ENCODE measurements around the gene CCSER1. TPM values are rescaled to one million over a fixed set of nuclear protein-coding genes. Genes with fewer than 3 reads are reported as not detected.

Gene CCSER1
- total and polyA plus RNA-seq, 2 of the 8 experiments (the other 6 are each of a cell fraction or from before 2014, with no cell fraction given), result 0.26 to 0.84 TPM

DNA sequence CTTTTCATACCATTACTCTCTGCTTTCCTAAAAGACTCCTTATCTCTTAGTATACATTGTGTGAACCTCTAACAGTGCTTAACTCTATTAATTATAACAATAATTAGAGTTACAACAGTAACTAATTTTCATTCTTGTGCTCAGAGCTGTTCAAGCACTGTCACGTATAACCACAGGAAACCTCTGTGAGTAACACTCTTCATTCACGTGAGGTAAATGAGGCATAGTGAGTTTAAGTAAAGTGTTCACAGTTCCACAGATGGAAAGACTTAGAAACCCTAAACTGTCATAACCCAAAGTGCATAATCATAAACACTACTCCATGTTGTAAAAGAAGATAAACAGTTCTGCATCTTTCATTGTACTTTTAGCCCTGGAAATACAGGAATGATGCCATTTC lies 222.4 kb downstream of the CCSER1 start:
- ChIA-PET POLR2A (ENCODE audit: partially characterized antibody) (no interaction called here), CTCF (ENCODE audit: partially characterized antibody) (no interaction called here)
- Histone ChIP-seq H2AK5ac (ENCODE audit: low read depth, low read length) (no peak overlapping the region), H4K91ac (replicated peaks; ENCODE audit: insufficient read length, low read length) (no peak overlapping the region), H3K23me2 (ENCODE audit: low read depth, low read length) (no peaks in the 10 kb centered on the region), H3K4me3 (ENCODE audit: extremely low read depth in 1 of 4, insufficient read depth in 2 of 4, low read depth in 3 of 4, low read length in 4 of 4) (no peak overlapping the region), H4K5ac (ENCODE audit: insufficient read length, low read depth, low read length) (no peak overlapping the region), H3K79me1 (ENCODE audit: low read depth, low read length) (no peaks in the 10 kb centered on the region), H3K4me2 (ENCODE audit: insufficient read depth in 1 of 2, low read depth in 2 of 2, low read length in 2 of 2) (no peak overlapping the region), H3K23ac (ENCODE audit: insufficient read length) (no peak overlapping the region), H3K27me3 (replicated peaks in 1 of 4; ENCODE audit: control insufficient read depth in 3 of 4, extremely low read depth in 1 of 4, insufficient read depth in 3 of 4, low read length in 3 of 4) (no peaks in the 10 kb centered on the region), H3K9ac (replicated peaks in 1 of 4; ENCODE audit: extremely low read depth in 1 of 4, low read depth in 3 of 4, low read length in 3 of 4) (no peak overlapping the region), H3K18ac (ENCODE audit: extremely low read depth, low read length) (no peak overlapping the region), H2AFZ (ENCODE audit: low read length) (no peak overlapping the region), H3K4ac (replicated peaks; ENCODE audit: insufficient read length, low read depth, low read length) (no peak overlapping the region), H3K27ac (ENCODE audit: low read depth, low read length) (no peak overlapping the region), H3K14ac (ENCODE audit: insufficient read length) (no peak overlapping the region), H2BK120ac (replicated peaks; ENCODE audit: low read depth, low read length) (no peak overlapping the region), H3K4me1 (replicated peaks in 1 of 4; ENCODE audit: control insufficient read depth in 3 of 4, insufficient read depth in 4 of 4, low read length in 3 of 4) (no peaks in the 10 kb centered on the region), H2BK5ac (ENCODE audit: low read depth, low read length) (no peak overlapping the region), H4K20me1 (replicated peaks in 1 of 2; ENCODE audit: control insufficient read depth in 1 of 2, insufficient read depth in 2 of 2, low read length in 2 of 2) (no peaks in the 10 kb centered on the region), H3K79me2 (ENCODE audit: control insufficient read depth in 1 of 2, insufficient read depth in 2 of 2, low read length in 2 of 2) (no peaks in the 10 kb centered on the region), H3K36me3 (ENCODE audit: control insufficient read depth in 2 of 4, insufficient read depth in 4 of 4, low read length in 3 of 4) (no peaks in the 10 kb centered on the region), H3K9me3 (ENCODE audit: insufficient read depth in 2 of 2, low read depth in 1 of 2, low read length in 1 of 2) (0 out of 4 replicates have a peak, but pooled peaks cover 0 to 2% of the 10 kb centered on the region in 2 experiments), H4K8ac (ENCODE audit: extremely low read depth, insufficient read depth, low read length) (no peak overlapping the region), H3K56ac (replicated peaks; ENCODE audit: insufficient read length, low read depth, low read length) (no peak overlapping the region), H2BK15ac (ENCODE audit: low read length) (no peak overlapping the region), H2BK12ac (ENCODE audit: low read depth, low read length) (no peak overlapping the region), H2BK20ac (ENCODE audit: low read length) (no peak overlapping the region)
- DNase-seq (ENCODE audit: low read depth in 1 of 2, low spot score in 2 of 2) (no peak), FAIRE-seq (no peak)
- WGBS, 2 experiments (ENCODE audit: extremely low coverage in 1 of 2, insufficient coverage in 1 of 2, insufficient read length in 1 of 2, insufficient replicate concordance in 2 of 2, low coverage in 1 of 2, low lambda C conversion rate in 2 of 2, missing lambda C conversion rate in 1 of 2), result 88% methylated on average over 2 of the region's 2 CpGs; no CpG with 5 or more reads in 1 of the 2 experiments
- no peak for TF ChIP-seq CBX8 (IDR thresholded peaks at IDR 0.05; ENCODE audit: borderline replicate concordance, low read depth, low read length)
- TF ChIP-seq SRF (IDR thresholded peaks at IDR 0.05; ENCODE audit: low read depth, low read length), result no peak
- TF ChIP-seq ASH2L (IDR thresholded peaks at IDR 0.05; ENCODE audit: low read length), result no peak
- TF ChIP-seq HDAC6 (IDR thresholded peaks at IDR 0.05; ENCODE audit: low read depth, low read length), result no peak
- TF ChIP-seq JUN (IDR thresholded peaks at IDR 0.05; ENCODE audit: low read depth, low read length), result no peak
- TF ChIP-seq SP1 (IDR thresholded peaks at IDR 0.05; ENCODE audit: low read depth, low read length), result no peak
- no peak for TF ChIP-seq MAX (IDR thresholded peaks at IDR 0.05)
- no peak for TF ChIP-seq TEAD4 (IDR thresholded peaks at IDR 0.05; ENCODE audit: low read depth, low read length)
- TF ChIP-seq CTBP2 (IDR thresholded peaks at IDR 0.05; ENCODE audit: borderline replicate concordance, insufficient read depth, insufficient read length, low read length), result no peak
- no peak for TF ChIP-seq EP300 (IDR thresholded peaks at IDR 0.05; ENCODE audit: borderline replicate concordance in 1 of 2, low read depth in 2 of 2, low read length in 2 of 2)
- no peak for TF ChIP-seq RAD21 (IDR thresholded peaks at IDR 0.05 in 1 of 2, conservative IDR thresholded peaks at IDR 0.05 in 1 of 2; ENCODE audit: low read depth in 2 of 2, low read length in 2 of 2)
- no peak for TF ChIP-seq HDAC2 (IDR thresholded peaks at IDR 0.05; ENCODE audit: borderline replicate concordance in 1 of 2, low read depth in 2 of 2, low read length in 2 of 2)
